NCI-H82 treated with DMSO at 0.1 percent for 48 hours (cell line): ENCODE data around the gene KIF22.
"Not testable (repeated sequence)": the region's sequence is repeated elsewhere in the genome, so short reads cannot be mapped to it uniquely, and the experiment has no call there.

Source experiments
- DNase-seq: peaks from one replicate; lab custom pipeline; 2025; ENCODE audit not compliant: unreplicated experiment; lab: John Stamatoyannopoulos, UW

The KIF22 gene

GRCh38 chr16:29765167-29766032 lies 25.2 kb upstream of the KIF22 start:
- DNase-seq, result no peak

GRCh38 chr16:29766571-29766970 lies 24.0 kb upstream of the KIF22 start:
- DNase-seq, result no peak

GRCh38 chr16:29767062-29767461 lies 23.5 kb upstream of the KIF22 start:
- DNase-seq, result no peak

GRCh38 chr16:29769507-29769906 lies 21.0 kb upstream of the KIF22 start:
- no peak for DNase-seq

GRCh38 chr16:29770250-29770929 lies 20.2 kb upstream of the KIF22 start:
- DNase-seq, result no peak

GRCh38 chr16:29772330-29772729 lies 18.2 kb upstream of the KIF22 start:
- DNase-seq, result not testable (repeated sequence)

GRCh38 chr16:29774730-29775129 lies 15.8 kb upstream of the KIF22 start:
- DNase-seq, result no peak

- DNase-seq, result no peak
Observed at GRCh38 chr16:29775742-29776408, 14.7 kb upstream of the KIF22 start.

- no peak for DNase-seq
Observed at GRCh38 chr16:29777576-29778350, 12.8 kb upstream of the KIF22 start, which contains the start of gene ZG16. Gene ZG16 (plus strand): TSS chr16:29778256. CDS start chr16:29779267, 1,011 bp downstream.

- no peak for DNase-seq
Observed at GRCh38 chr16:29779474-29779873, 11.1 kb upstream of the KIF22 start.

GRCh38 chr16:29783094-29783953 lies 7.2 kb upstream of the KIF22 start:
- not testable (repeated sequence) for DNase-seq

- no peak for DNase-seq
Observed at GRCh38 chr16:29784157-29784556, 6.4 kb upstream of the KIF22 start.

GRCh38 chr16:29784901-29785500 lies 5.5 kb upstream of the KIF22 start:
- DNase-seq, result no peak

- not testable (repeated sequence) for DNase-seq
Observed at GRCh38 chr16:29787155-29787554, 3.4 kb upstream of the KIF22 start.

- no peak for DNase-seq
Observed at GRCh38 chr16:29789775-29790182, 772 bp upstream of the KIF22 start.

- no peak for DNase-seq
Observed at GRCh38 chr16:29790949-29791844, 646 bp downstream of the KIF22 start.

- no peak for DNase-seq
Observed at GRCh38 chr16:29791845-29792807, 1.6 kb downstream of the KIF22 start.
